ENCODE results near the gene NR2F2.

GRCh38 chr15:96388673-96389072, 58.2 kb downstream of the NR2F2 start:
- no peak for TF ChIP-seq EZH2 (IDR thresholded peaks at IDR 0.05; ENCODE audit: low read depth)
- no peak for TF ChIP-seq CTCF (conservative IDR thresholded peaks at IDR 0.05)
